GM12801 (cell line): ENCODE measurements around the gene RBP4.

ENCODE experiments used
- TF ChIP-seq, protein P1 (sequence below): IDR thresholded peaks from one replicate; pipeline ENCODE4 v1.5.1; 2011; ENCODE audit warnings: control low read depth; ENCODE audit not compliant: insufficient read length; ENCODE audit errors: extremely low read depth

Gene RBP4

DNA sequence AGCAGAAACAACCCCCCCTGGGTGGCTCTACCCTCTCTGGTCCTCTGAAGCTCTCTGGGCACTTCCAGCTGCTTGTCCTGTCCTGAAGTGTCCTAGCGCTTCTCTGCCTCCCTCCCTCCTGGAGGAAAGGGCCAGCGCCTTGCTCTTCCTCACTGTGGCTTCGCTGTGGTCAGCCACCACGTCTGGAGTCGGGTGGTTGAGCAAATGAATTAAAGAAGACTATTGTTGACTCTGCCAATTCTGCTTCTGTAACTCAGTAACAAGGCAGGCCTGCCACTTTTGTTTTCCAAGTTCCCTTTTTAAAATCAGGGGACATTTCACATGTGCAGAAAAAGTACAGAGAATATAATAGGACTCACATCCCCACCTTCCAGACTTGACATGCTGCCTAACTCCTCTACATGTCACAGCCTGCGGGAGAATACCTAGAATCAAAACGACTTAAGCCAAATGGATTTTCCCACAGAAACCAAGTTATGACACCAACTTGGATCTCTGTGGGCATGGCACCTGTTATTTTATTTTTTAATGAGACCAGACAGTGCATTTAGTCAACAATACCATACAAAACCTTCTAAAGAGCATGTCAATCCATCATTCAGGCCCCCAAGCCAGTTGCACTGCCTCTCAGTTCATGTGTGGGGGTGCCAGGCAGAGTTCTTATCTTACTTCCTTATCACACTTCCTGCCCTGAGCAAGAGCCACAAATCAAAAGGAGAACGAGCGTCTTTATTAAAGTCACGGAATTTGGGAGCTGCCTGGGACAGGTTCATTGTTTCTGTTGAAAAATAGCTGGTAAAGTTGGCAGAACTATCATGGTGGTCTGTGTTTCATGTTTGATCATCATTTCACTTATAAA lies 27.8 kb downstream of the RBP4 start:
- TF ChIP-seq, protein P1, sequence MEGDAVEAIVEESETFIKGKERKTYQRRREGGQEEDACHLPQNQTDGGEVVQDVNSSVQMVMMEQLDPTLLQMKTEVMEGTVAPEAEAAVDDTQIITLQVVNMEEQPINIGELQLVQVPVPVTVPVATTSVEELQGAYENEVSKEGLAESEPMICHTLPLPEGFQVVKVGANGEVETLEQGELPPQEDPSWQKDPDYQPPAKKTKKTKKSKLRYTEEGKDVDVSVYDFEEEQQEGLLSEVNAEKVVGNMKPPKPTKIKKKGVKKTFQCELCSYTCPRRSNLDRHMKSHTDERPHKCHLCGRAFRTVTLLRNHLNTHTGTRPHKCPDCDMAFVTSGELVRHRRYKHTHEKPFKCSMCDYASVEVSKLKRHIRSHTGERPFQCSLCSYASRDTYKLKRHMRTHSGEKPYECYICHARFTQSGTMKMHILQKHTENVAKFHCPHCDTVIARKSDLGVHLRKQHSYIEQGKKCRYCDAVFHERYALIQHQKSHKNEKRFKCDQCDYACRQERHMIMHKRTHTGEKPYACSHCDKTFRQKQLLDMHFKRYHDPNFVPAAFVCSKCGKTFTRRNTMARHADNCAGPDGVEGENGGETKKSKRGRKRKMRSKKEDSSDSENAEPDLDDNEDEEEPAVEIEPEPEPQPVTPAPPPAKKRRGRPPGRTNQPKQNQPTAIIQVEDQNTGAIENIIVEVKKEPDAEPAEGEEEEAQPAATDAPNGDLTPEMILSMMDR, result no peak

DNA sequence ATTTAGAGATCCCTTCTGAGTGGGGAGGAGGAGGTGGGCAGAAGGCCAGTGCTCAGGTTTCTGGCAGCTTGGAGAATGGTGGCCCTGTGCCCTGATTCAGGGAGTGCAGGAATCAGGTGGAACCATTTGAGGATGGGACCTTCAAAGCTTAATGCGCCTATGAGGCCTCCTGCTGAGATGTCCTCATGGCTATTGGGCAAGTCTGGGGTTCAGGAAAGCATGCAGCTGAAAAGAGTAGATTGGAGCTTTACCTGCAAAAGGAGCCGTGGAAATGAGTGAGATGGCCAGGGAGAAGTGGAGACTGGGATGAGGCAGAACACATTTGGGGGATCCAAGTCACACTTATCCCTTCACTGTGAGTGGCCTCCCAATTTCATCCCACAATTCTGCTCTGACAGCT lies 28.4 kb downstream of the RBP4 start:
- TF ChIP-seq, protein P1, result no peak

DNA sequence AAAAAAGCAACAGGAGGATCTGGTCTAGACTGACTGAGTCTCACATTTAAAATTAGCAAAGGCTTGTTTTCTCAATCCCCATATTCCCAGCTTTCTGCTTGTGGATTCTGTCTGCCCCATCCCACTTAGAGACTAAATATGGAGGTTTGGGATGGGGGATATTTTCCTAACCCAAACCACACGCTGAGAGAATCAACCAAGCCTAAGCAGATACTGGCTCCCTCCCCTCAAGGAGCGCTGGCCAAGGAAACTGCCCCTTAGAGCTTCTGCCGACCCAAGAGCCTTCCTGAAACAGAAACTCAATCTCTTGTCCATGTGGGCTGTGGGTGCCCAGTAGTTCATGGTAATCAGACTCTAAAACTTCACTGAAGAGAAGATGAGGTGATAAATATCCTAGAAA lies 30.7 kb downstream of the RBP4 start:
- TF ChIP-seq, protein P1, result no peak

DNA sequence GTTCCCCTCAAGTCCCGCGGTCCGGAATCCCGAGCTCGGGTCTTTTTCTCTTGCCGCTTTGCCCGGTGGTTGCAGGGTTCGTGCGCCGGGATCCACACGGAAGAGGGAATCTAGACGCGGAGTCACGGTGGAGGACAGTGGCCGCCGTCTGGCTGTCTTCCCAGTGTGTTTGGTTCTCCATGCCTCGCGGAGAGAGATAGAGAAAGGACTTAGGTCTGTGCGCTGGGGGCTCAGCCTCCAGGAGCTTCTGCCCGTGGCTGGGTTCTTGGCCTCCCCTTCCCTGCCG lies 33.0 kb downstream of the RBP4 start:
- TF ChIP-seq, protein P1, result no peak

DNA sequence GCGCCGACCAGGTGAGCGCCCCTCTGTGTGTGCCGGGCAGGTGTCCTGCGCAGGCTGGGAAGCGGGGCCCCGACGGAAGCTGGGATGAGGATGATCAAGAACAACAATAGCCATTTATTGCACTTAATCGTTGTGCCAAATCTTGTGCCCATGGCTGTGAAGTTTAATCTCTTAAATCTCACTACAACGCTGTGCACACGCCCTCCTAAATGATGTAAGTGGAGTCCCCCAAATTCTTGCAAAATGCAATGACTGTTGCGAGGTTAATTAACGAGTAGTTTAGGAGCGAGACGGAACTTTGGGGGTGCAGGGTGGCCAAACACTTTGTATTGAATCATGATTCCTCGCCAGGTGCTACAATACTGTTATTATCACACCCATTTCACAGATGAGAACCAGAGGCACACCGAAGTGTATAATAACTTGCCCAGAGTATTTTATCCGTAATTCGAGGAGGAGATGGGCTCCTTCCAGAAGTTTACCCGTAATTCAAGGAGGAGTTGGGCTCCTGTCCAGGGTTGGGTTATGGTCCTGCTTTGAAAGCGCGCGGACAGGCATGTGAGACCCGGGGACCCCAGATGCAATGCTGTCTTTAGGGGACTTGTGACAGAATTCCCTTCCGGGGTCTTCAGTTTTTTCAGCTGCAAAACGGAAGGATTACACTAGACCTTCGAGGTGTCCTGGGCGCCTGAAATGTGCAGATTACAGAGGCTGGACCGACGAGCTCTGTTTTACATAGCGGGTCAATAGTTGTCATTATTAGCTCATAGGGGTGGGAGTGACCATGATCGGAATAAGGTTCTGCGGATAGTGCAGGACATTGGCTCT lies 33.5 kb downstream of the RBP4 start:
- TF ChIP-seq, protein P1, result no peak

DNA sequence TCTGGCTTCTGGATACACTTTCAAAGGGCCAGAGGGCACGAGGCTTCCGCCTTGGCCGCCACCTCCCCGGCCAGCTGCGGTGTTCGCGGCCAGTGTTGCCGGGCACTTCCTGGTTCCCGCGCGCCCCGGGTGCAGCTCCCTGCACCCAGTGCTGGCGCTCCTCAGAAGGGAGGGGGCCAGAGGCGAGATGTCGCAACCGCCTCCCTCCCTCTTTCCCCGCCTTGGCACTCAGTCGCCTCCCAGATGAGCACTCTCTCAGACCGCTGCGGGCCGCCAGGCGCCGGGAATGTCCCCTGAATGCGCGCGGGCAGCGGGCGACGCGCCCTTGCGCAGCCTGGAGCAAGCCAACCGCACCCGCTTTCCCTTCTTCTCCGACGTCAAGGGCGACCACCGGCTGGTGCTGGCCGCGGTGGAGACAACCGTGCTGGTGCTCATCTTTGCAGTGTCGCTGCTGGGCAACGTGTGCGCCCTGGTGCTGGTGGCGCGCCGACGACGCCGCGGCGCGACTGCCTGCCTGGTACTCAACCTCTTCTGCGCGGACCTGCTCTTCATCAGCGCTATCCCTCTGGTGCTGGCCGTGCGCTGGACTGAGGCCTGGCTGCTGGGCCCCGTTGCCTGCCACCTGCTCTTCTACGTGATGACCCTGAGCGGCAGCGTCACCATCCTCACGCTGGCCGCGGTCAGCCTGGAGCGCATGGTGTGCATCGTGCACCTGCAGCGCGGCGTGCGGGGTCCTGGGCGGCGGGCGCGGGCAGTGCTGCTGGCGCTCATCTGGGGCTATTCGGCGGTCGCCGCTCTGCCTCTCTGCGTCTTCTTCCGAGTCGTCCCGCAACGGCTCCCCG lies 34.4 kb downstream of the RBP4 start, which contains the start of gene FFAR4:
Gene FFAR4, plus strand, starts transcription at position 231 of the 842 bp plus-strand sequence. Its CDS starts 56 bp downstream, at position 287.
- TF ChIP-seq, protein P1, result no peak

DNA sequence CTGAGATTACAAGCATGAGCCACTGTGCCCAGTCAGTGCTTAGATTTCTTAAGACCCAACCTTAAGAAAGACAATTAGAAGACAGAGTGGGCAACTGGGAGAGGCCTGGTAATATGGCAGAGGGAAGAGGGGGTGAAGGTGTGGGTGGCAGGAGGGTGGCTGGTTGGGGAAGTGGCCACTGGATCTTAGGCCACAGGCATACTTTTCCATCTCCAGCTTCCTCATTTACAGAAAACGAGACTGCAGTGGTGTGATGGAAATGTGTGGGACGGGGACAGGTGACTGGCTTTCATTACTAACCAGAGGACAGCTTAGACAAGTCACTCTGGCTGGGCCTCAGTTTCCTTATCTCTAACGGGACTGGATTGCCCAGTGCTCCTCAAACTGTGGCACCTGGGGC lies 35.6 kb downstream of the RBP4 start:
- TF ChIP-seq, protein P1, result no peak
